MM.1S (cell line): Measurements from ENCODE around the gene CCDC158.

ENCODE experiments used
- DNase-seq: peaks from one replicate; pipeline ENCODE4 v3.0.0-alpha.2; 2015
- H2AFZ ChIP-seq: fragments of 300-600 bp; sonication (generic); 2 replicates; pipeline ENCODE4 v1.6.0; 2016; ENCODE audit warnings: antibody characterized with exemption, low read length
- H3F3A ChIP-seq: fragments of 300-600 bp; sonication (generic); 2 replicates; pipeline ENCODE4 v1.6.1; 2016; ENCODE audit warnings: mild to moderate bottlenecking, antibody characterized with exemption, low read length, moderate library complexity, mixed read lengths; ENCODE audit not compliant: insufficient read depth
- H3K27ac ChIP-seq: fragments of 300-600 bp; sonication (generic); 2 replicates; pipeline ENCODE4 v1.5.1; 2016; ENCODE audit warnings: mild to moderate bottlenecking, low read length
- H3K27me3 ChIP-seq: fragments of 300-600 bp; sonication (generic); replicated peaks from 2 replicates; pipeline ENCODE4 v1.6.0; 2016; ENCODE audit warnings: low read length; ENCODE audit not compliant: insufficient read depth
- H3K36me3 ChIP-seq: fragments of 300-600 bp; sonication (generic); replicated peaks from 2 replicates; pipeline ENCODE4 v1.6.1; 2016; ENCODE audit warnings: mild to moderate bottlenecking, low read length, mixed read lengths; ENCODE audit not compliant: insufficient read depth
- H3K4me1 ChIP-seq: fragments of 300-600 bp; sonication (generic); 2 replicates; pipeline ENCODE4 v1.6.1; 2016; ENCODE audit warnings: low read length, mixed read lengths
- H3K4me2 ChIP-seq: fragments of 300-600 bp; sonication (generic); 2 replicates; pipeline ENCODE4 v1.6.0; 2016; ENCODE audit warnings: low read depth, low read length
- H3K4me3 ChIP-seq: fragments of 300-600 bp; sonication (generic); 2 replicates; pipeline ENCODE4 v1.5.1; 2016; ENCODE audit warnings: low read length, mixed read lengths
- H3K79me2 ChIP-seq: fragments of 300-600 bp; sonication (generic); 2 replicates; pipeline ENCODE4 v1.6.1; 2016; ENCODE audit warnings: mixed run types, low read length, mixed read lengths
- H3K9ac ChIP-seq: fragments of 300-600 bp; sonication (generic); 2 replicates; pipeline ENCODE4 v1.6.1; 2016; ENCODE audit warnings: low read length, mixed read lengths
- H3K9me2 ChIP-seq: fragments of 300-600 bp; sonication (generic); replicated peaks from 2 replicates; pipeline ENCODE4 v1.6.1; 2016; ENCODE audit warnings: mild to moderate bottlenecking, low read length, mixed read lengths; ENCODE audit not compliant: insufficient read depth
- H3K9me3 ChIP-seq: fragments of 300-600 bp; sonication (generic); replicated peaks from 2 replicates; pipeline ENCODE4 v1.6.1; 2016; ENCODE audit warnings: mild to moderate bottlenecking, low read length, mixed read lengths; ENCODE audit not compliant: insufficient read depth
- H4K20me1 ChIP-seq: fragments of 300-600 bp; sonication (generic); 2 replicates; pipeline ENCODE4 v1.6.1; 2016; ENCODE audit warnings: mild to moderate bottlenecking, low read length, moderate library complexity, mixed read lengths; ENCODE audit not compliant: insufficient read depth
- CTCF ChIP-seq: fragments of 300-600 bp; sonication (generic); IDR thresholded peaks from 2 replicates; pipeline ENCODE4 v1.5.1; 2016; ENCODE audit warnings: antibody characterized with exemption, low read length, mixed read lengths
- EZH2 ChIP-seq: fragments of 300-600 bp; sonication (generic); optimal IDR thresholded peaks from 2 replicates; pipeline ENCODE3; 2017; ENCODE audit warnings: low read depth, mild to moderate bottlenecking, antibody characterized with exemption, low read length, mixed read lengths
- EZH2phosphoT487 ChIP-seq: fragments of 300-600 bp; sonication (generic); IDR thresholded peaks from 2 replicates; pipeline ENCODE4 v1.6.1; 2018; ENCODE audit warnings: antibody characterized with exemption, low read length

CCDC158 gene

GRCh38 chr4:76272073-76272472 lies 148.9 kb downstream of the CCDC158 start:
- no peaks in the 10 kb centered on the region for H3F3A ChIP-seq
- H3K9me2 ChIP-seq: no peaks in the 10 kb centered on the region
- no peak for DNase-seq
- no peak overlapping the region for H3K27ac ChIP-seq
- no peak overlapping the region for H3K4me2 ChIP-seq
- no peak overlapping the region for H3K9ac ChIP-seq
- no peaks in the 10 kb centered on the region for H3K36me3 ChIP-seq
- TF ChIP-seq EZH2phosphoT487: no peak
- TF ChIP-seq EZH2: no peak
- no peak for TF ChIP-seq CTCF
- H3K79me2 ChIP-seq: no peaks in the 10 kb centered on the region
- H3K27me3 ChIP-seq: no peaks in the 10 kb centered on the region
- H3K4me3 ChIP-seq: no peak overlapping the region
- no peaks in the 10 kb centered on the region for H4K20me1 ChIP-seq
- H3K9me3 ChIP-seq: no peaks in the 10 kb centered on the region
- H3K4me1 ChIP-seq: no peaks in the 10 kb centered on the region
- no peak overlapping the region for H2AFZ ChIP-seq

- no peaks in the 10 kb centered on the region for H3K27me3 ChIP-seq
- no peaks in the 10 kb centered on the region for H3K79me2 ChIP-seq
- no peaks in the 10 kb centered on the region for H3K4me1 ChIP-seq
- no peaks in the 10 kb centered on the region for H3K9me3 ChIP-seq
- no peak for DNase-seq
- H3K9me2 ChIP-seq: no peaks in the 10 kb centered on the region
- TF ChIP-seq CTCF (no peak), EZH2 (no peak), EZH2phosphoT487 (no peak)
- H3K27ac ChIP-seq: no peak overlapping the region
- H3K4me3 ChIP-seq: no peak overlapping the region
- H4K20me1 ChIP-seq: no peaks in the 10 kb centered on the region
- no peak overlapping the region for H3K4me2 ChIP-seq
- H3F3A ChIP-seq: no peaks in the 10 kb centered on the region
- no peak overlapping the region for H2AFZ ChIP-seq
- no peak overlapping the region for H3K9ac ChIP-seq
- H3K36me3 ChIP-seq: no peaks in the 10 kb centered on the region
Measured at GRCh38 chr4:76271248-76271647, 149.7 kb downstream of the CCDC158 start.

GRCh38 chr4:76270244-76271175 lies 150.4 kb downstream of the CCDC158 start:
- no peak overlapping the region for H3K4me3 ChIP-seq
- DNase-seq: no peak
- no peak overlapping the region for H2AFZ ChIP-seq
- no peak overlapping the region for H3K27ac ChIP-seq
- no peaks in the 10 kb centered on the region for H4K20me1 ChIP-seq
- H3K9me2 ChIP-seq: no peaks in the 10 kb centered on the region
- H3K36me3 ChIP-seq: no peaks in the 10 kb centered on the region
- H3K4me1 ChIP-seq: no peaks in the 10 kb centered on the region
- H3K4me2 ChIP-seq: no peak overlapping the region
- no peaks in the 10 kb centered on the region for H3K79me2 ChIP-seq
- no peak overlapping the region for H3K9ac ChIP-seq
- no peaks in the 10 kb centered on the region for H3K27me3 ChIP-seq
- TF ChIP-seq CTCF (no peak), EZH2phosphoT487 (no peak), EZH2 (no peak)
- no peaks in the 10 kb centered on the region for H3K9me3 ChIP-seq
- H3F3A ChIP-seq: no peaks in the 10 kb centered on the region
